Gastrocnemius medialis (tissue), 4 donors: ENCODE results near the gene TSHZ1. TPM values are rescaled to one million over a fixed set of nuclear protein-coding genes. Genes with fewer than 3 reads are reported as not detected.

ENCODE experiments used
- ATAC-seq, 2 donors: fragments of 150-250 bp; one replicate each; pipeline ENCODE4 v1.9.1; 2016
- DNase-seq, 2 donors: peaks; one replicate each; pipeline ENCODE4 v3.0.0-alpha.2; 2019
- H3K27ac ChIP-seq, 4 donors: fragments of 200-600 bp; sonication (generic); 1 replicate in 1 of 4; 2 replicates in 3 of 4; pipeline ENCODE4 v1.5.1; 2016 to 2018; ENCODE audit warnings: mild to moderate bottlenecking in 2 of 4, moderate library complexity in 1 of 4
- H3K27me3 ChIP-seq, 3 donors: fragments of 200-600 bp; sonication (generic) in 2 of 3; 1 replicate in 1 of 3; 2 replicates in 2 of 3; pipeline versions ENCODE4 v1.5.1 to v1.6.0; 2016 to 2019; ENCODE audit warnings: mild to moderate bottlenecking in 1 of 3, moderate library complexity in 1 of 3
- H3K36me3 ChIP-seq, 2 donors: fragments of 200-600 bp; sonication (generic) in 1 of 2; one replicate each; pipeline ENCODE4 v1.5.1; 2017 to 2018
- H3K4me1 ChIP-seq, 2 donors: fragments of 200-600 bp; sonication (generic) in 1 of 2; one replicate each; pipeline ENCODE4 v1.5.1; 2016 to 2017; ENCODE audit warnings: mild to moderate bottlenecking in 2 of 2
- H3K4me3 ChIP-seq, 4 donors: fragments of 200-600 bp; sonication (generic) in 3 of 4; 1 replicate in 1 of 4; 2 replicates in 3 of 4; pipeline ENCODE4 v1.5.1; 2016 to 2019; ENCODE audit warnings: mild to moderate bottlenecking in 2 of 4
- H3K9me3 ChIP-seq, 3 donors: fragments of 200-600 bp; sonication (generic) in 2 of 3; 1 replicate in 1 of 3; 2 replicates in 2 of 3; pipeline ENCODE4 v1.5.1; 2016 to 2019
- POLR2A ChIP-seq, 2 donors: fragments of 450-650 bp; IDR thresholded peaks; one replicate each; pipeline ENCODE4 v1.6.1; 2017; ENCODE audit warnings: antibody characterized with exemption in 2 of 2, mild to moderate bottlenecking in 2 of 2, moderate library complexity in 2 of 2
- in situ Hi-C, 4 donors: fragments of 200-750 bp; cut with MboI; loops; one replicate each; pipeline versions ENCODE4 v1.15.0 to v1.8.0; 2017; ENCODE audit warnings: low sequenced_read_pairs in 4 of 4
- intact Hi-C: fragments of 100-400 bp; cut with DNase I; formaldehyde crosslinking; loops from one replicate; pipeline ENCODE4 v1.15.1; 2023; ENCODE audit warnings: low total_unique reads
- total RNA-seq, 4 donors: library from RNA; depleted of rRNA; stranded (reverse); fragments of >200 nt; gene quantifications; one replicate each; pipeline versions ENCODE4 v1.1.0 to v1.2.3, GENCODE V29; 2016
- TF ChIP-seq, protein P1 (sequence below), 5 experiments: fragments of 450-650 bp in 3 of 5; fragments of 200-600 bp in 2 of 5; sonication (generic) in 2 of 5; IDR thresholded peaks in 4 of 5; conservative IDR thresholded peaks in 1 of 5; 1 replicate in 4 of 5; 2 replicates in 1 of 5; pipeline ENCODE4 v1.5.1; 2016 to 2019; ENCODE audit warnings: antibody characterized with exemption in 5 of 5, mild to moderate bottlenecking in 3 of 5, moderate library complexity in 3 of 5

Gene TSHZ1
- total RNA-seq, 4 donors from 2014 or later: 5.9 to 7.9 (median 7.6) TPM

DNA sequence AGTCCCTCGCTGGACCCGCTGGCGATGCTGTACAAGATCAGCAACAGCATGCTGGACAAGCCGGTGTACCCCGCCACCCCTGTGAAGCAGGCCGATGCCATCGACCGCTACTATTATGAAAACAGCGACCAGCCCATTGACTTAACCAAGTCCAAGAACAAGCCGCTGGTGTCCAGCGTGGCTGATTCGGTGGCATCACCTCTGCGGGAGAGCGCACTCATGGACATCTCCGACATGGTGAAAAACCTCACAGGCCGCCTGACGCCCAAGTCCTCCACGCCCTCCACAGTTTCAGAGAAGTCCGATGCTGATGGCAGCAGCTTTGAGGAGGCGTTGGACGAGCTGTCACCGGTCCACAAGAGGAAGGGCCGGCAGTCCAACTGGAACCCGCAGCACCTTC, 77.1 kb downstream of the TSHZ1 start:
- no peaks in the 10 kb centered on the region for H3K27me3 ChIP-seq
- no peaks in the 10 kb centered on the region for H3K9me3 ChIP-seq
- TF ChIP-seq POLR2A (IDR thresholded peaks at IDR 0.05): no peak
- TF ChIP-seq, protein P1, sequence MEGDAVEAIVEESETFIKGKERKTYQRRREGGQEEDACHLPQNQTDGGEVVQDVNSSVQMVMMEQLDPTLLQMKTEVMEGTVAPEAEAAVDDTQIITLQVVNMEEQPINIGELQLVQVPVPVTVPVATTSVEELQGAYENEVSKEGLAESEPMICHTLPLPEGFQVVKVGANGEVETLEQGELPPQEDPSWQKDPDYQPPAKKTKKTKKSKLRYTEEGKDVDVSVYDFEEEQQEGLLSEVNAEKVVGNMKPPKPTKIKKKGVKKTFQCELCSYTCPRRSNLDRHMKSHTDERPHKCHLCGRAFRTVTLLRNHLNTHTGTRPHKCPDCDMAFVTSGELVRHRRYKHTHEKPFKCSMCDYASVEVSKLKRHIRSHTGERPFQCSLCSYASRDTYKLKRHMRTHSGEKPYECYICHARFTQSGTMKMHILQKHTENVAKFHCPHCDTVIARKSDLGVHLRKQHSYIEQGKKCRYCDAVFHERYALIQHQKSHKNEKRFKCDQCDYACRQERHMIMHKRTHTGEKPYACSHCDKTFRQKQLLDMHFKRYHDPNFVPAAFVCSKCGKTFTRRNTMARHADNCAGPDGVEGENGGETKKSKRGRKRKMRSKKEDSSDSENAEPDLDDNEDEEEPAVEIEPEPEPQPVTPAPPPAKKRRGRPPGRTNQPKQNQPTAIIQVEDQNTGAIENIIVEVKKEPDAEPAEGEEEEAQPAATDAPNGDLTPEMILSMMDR (IDR thresholded peaks at IDR 0.05 in 4 of 5, conservative IDR thresholded peaks at IDR 0.05 in 1 of 5): no peak
- intact Hi-C loops: no loop called here
- DNase-seq (no peak), ATAC-seq (no peak)
- H3K4me3 ChIP-seq: no peak overlapping the region
- peaks cover 0 to 36% of the 10 kb centered on the region in 2 donors for H3K36me3 ChIP-seq
- H3K27ac ChIP-seq: no peak overlapping the region
- in situ Hi-C loops: no loop called here
- H3K4me1 ChIP-seq: no peaks in the 10 kb centered on the region

DNA sequence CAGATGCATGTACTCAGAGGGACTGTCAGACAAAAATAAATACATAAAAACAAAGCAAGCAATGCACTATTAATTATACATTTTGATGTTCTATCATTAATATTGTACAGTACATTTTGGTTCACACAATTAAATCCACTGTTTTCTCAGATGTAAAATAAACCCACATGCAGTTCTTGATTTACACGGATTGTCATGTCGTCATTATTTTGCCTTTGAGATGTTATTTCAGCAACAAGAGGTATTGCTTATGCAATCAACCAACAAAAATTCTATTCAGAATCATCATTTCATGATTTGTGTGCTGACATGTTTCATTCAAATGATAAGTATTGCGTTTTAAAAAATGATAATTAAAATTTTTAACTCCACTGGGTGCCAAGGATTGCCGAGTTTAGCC, 79.2 kb downstream of the TSHZ1 start:
- no peak overlapping the region for H3K4me3 ChIP-seq
- intact Hi-C loops: no loop called here
- no peaks in the 10 kb centered on the region for H3K9me3 ChIP-seq
- DNase-seq (no peak), ATAC-seq (no peak)
- no peak for TF ChIP-seq POLR2A (IDR thresholded peaks at IDR 0.05)
- TF ChIP-seq, protein P1 (IDR thresholded peaks at IDR 0.05 in 4 of 5, conservative IDR thresholded peaks at IDR 0.05 in 1 of 5): no peak
- no peak overlapping the region for H3K27ac ChIP-seq
- H3K36me3 ChIP-seq: peaks cover 0 to 36% of the 10 kb centered on the region in 2 donors
- H3K27me3 ChIP-seq: no peaks in the 10 kb centered on the region
- in situ Hi-C loops: no loop called here
- no peaks in the 10 kb centered on the region for H3K4me1 ChIP-seq

DNA sequence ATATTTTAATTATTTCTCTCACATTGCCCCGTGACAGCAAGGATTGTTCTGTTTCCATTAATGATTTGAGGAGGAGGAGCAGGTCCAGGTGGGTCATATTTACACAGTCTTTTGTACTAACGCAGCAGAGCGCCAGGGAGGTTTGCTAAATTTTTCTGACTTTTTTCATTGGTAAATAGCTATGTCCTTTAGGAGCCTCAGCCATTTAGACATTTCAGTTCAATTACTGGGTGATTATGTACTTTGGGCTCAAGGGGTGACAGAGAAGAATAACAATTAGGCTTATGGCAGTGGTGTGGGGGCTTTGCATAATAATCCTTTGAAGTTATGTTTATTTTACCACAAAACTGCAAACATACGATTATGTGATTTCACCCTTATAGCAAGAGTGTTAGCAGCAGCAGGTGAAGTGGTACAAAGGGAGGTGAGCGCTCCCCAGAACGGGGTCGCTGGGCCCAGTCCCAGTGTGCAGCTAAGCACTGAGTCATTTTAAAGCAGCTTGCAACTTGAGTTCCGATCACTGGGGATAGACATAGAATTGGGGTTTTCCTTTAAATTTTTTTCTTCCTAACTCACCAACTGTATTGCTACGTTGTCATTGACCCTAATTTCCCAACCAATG, 80.3 kb downstream of the TSHZ1 start:
- H3K4me1 ChIP-seq: no peaks in the 10 kb centered on the region
- H3K4me3 ChIP-seq: no peak overlapping the region
- DNase-seq: no peak
- no peak overlapping the region for H3K27ac ChIP-seq
- no peaks in the 10 kb centered on the region for H3K27me3 ChIP-seq
- peaks cover 0 to 30% of the 10 kb centered on the region in 2 donors for H3K36me3 ChIP-seq
- no peaks in the 10 kb centered on the region for H3K9me3 ChIP-seq
- intact Hi-C loops (no loop called here), in situ Hi-C loops (no loop called here)
- TF ChIP-seq, protein P1 (IDR thresholded peaks at IDR 0.05 in 4 of 5, conservative IDR thresholded peaks at IDR 0.05 in 1 of 5): no peak
- no peak for TF ChIP-seq POLR2A (IDR thresholded peaks at IDR 0.05)
- ATAC-seq: no peak

DNA sequence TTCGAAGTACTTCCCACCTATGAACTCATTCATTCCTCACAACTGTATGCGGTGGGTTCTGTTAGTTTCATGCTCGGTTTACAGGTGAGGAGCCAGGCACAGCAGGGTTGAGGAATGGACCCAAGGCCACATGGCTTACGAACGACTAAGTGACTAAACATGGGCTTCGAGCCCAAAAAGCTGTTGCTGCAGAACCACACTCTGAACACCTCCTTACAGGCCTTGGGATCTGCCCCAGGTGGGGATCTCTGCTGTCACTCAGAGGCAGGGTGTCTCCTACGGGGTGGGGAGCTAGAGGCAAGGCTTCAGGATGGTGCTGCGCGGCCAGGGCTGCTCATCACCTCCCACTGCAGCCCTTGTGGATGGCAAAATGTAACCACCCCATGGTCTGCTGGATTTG, 80.9 kb downstream of the TSHZ1 start:
- intact Hi-C loops: no loop called here
- no peaks in the 10 kb centered on the region for H3K27me3 ChIP-seq
- no peaks in the 10 kb centered on the region for H3K9me3 ChIP-seq
- in situ Hi-C loops: no loop called here
- ATAC-seq (no peak), DNase-seq (no peak)
- no peak overlapping the region for H3K4me3 ChIP-seq
- no peak overlapping the region for H3K27ac ChIP-seq
- no peaks in the 10 kb centered on the region for H3K4me1 ChIP-seq
- TF ChIP-seq, protein P1 (IDR thresholded peaks at IDR 0.05 in 4 of 5, conservative IDR thresholded peaks at IDR 0.05 in 1 of 5): no peak
- no peak for TF ChIP-seq POLR2A (IDR thresholded peaks at IDR 0.05)
- peaks cover 0 to 24% of the 10 kb centered on the region in 2 donors for H3K36me3 ChIP-seq

DNA sequence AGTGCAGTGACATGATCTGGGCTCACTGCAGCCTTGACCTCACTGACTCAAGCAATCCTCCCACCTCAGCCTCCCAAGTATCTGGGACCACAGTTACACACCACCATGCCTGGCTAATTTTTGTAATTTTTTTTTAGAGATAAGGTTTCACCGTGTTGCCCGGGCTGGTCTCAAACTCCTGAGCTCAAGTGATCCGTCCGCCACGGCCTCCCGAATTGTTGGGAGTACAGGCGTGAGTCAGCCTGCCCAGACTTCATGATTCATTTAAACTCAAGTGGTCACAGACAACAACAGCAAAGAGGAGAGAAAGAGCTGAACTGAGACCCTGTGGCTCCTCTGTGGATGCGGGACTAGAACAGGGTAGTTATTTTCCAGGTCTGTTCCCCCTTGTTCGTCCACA, 83.0 kb downstream of the TSHZ1 start:
- DNase-seq: no peak
- ATAC-seq: no peak
- H3K27ac ChIP-seq: no peak overlapping the region
- in situ Hi-C loops (no loop called here), intact Hi-C loops (no loop called here)
- TF ChIP-seq, protein P1 (IDR thresholded peaks at IDR 0.05 in 4 of 5, conservative IDR thresholded peaks at IDR 0.05 in 1 of 5): no peak
- no peak for TF ChIP-seq POLR2A (IDR thresholded peaks at IDR 0.05)
- H3K4me3 ChIP-seq: no peak overlapping the region
- no peaks in the 10 kb centered on the region for H3K27me3 ChIP-seq
- H3K9me3 ChIP-seq: no peaks in the 10 kb centered on the region
- no peaks in the 10 kb centered on the region for H3K4me1 ChIP-seq
- H3K36me3 ChIP-seq: peaks cover 0 to 3% of the 10 kb centered on the region in 2 donors
